Epidermal melanocyte (primary cell): ENCODE results near the gene GRID1.
"Not testable (repeated sequence)": the region's sequence is repeated elsewhere in the genome, so short reads cannot be mapped to it uniquely, and the experiment has no call there.

Experiments
- DNase-seq: peaks from one replicate; pipeline ENCODE4 v3.0.0; 2011; ENCODE audit warnings: low spot score; ENCODE audit not compliant: insufficient read length

The GRID1 gene

DNA sequence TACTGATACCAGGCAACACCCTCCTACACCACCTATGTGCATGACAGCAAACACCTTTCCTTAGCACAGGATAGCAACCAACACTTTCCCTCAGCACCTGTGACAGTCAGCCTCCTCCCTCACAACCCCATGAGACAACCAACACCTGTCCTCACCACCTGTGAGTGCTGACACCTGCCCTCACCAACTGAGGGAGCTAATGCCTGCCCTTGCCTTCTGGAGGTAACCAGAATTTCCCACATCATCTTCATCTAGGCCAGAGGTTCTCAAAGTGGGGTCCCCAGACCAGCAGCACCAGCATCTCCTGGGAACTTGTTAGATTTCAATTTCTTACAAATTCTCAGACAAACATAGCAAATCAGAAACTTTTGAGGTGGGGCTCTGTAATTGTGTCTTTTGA is 112.5 kb downstream of the GRID1 start:
- no peak for DNase-seq

- DNase-seq, result no peak
Observed at GRCh38 chr10:86253091-86254072, 113.2 kb downstream of the GRID1 start.

GRCh38 chr10:86252556-86252955 is 114.0 kb downstream of the GRID1 start:
- no peak for DNase-seq

DNA sequence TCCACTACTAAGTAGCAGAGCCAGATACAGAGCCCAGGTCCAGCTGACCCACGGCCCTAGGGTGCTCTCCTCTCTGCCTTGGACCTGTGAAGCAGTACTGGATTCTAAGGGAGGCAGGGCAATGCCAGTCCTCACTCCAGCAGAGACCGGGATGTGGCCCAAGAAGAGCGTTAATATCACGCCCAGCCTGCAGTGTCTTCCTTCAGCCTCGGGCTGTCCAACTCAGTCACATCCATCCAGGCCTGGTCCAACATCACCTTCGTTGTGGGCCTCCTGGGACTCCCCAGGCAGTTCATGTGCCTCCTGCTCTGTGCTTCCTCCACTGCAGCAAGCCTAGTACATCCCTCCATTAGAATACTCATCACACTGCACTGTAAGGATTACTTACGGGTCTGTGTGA is 114.5 kb downstream of the GRID1 start:
- DNase-seq, result no peak

- no peak for DNase-seq
Observed at GRCh38 chr10:86251426-86251825, 115.2 kb downstream of the GRID1 start.

- DNase-seq, result no peak
Observed at GRCh38 chr10:86250399-86250798, 116.2 kb downstream of the GRID1 start.

- DNase-seq, result no peak
Observed at GRCh38 chr10:86249794-86250193, 116.8 kb downstream of the GRID1 start.

- DNase-seq, result no peak
Observed at GRCh38 chr10:86248062-86248461, 118.5 kb downstream of the GRID1 start.

DNA sequence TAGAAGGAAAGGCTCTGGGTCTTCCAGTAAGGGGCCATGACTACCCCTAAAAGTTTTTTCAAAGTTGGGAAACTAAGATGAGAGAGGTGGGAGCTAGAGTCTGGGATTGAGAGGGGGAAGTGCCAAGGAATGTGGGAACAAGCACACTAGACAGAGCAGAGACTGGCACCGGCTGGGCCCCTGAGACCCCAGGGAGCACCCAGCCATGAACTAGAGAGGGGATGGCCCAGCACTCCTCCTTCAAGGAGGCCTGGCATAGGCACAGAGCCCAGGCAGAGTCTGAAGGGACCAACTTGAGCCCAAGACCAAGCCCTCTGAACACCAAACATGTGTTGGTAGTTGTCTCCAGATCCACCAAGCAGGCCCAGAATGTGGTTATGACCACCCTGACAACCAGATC is 119.0 kb downstream of the GRID1 start:
- no peak for DNase-seq

DNA sequence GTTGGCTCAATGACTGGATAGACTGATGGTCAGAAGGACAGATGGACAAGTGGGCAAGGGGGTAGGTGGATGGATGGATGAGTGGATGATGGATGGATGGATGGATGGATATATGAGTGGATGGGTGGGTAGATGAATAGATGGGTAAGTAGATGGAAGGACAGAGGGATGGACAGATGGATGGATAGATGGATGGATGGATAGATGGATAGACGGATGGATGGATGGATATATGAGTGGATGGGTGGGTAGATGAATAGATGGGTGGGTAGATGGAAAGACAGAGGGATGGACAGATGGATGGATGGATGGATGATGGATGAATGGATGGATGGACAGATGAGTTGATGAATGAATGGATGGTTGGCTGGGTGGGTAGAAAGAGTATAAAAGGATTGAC is 119.5 kb downstream of the GRID1 start:
- DNase-seq, result no peak

DNA sequence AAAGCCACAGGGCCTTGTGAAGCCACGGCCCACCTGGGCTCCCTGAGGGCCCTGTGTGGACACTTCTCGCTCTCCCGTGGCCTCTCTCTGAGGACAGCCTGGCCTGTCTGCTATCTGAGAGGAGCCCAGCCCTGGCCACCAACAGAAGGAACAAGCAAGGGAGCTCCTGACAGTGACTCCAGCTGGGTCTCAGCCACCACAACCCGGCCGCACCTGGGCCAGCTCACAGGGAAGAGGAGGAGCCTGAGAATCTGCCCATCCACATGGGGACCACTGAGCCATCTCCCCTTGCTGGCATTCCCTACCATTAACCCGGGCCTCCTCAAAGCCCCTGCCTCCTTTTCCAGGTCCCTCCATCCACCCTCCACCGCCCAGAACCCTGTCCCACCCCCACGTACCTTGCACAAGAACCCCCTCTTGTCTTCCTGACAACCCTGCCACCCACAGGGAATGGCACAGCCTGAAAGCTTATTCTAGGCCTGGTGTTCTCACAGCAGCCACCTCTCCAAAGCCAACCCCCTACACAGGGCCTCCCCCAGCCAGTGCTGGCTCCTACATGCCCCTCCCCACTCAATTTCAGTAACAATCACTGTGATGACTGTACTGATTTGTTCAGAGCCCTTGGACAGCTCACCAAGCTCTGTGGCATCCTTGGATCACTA is 120.2 kb downstream of the GRID1 start:
- DNase-seq, result no peak

DNA sequence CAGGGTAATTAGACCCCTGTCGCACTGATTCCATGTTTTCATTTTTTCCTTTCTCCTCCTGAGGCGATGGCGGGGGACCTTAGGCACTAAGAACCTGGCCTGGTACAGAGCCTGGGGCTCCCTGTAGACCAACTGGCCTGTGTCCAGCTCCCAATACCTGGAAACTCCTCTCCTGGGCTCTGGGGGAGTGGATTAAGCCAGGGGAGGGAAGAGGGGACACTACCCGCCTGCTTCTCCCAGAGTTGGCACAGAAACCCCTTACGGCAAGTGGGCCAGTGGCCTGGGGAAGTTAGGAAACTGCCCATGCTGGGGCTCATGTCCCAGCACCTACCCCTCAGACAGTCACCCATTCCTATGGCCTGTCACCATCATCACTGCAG is 121.6 kb downstream of the GRID1 start:
- DNase-seq, result no peak

DNA sequence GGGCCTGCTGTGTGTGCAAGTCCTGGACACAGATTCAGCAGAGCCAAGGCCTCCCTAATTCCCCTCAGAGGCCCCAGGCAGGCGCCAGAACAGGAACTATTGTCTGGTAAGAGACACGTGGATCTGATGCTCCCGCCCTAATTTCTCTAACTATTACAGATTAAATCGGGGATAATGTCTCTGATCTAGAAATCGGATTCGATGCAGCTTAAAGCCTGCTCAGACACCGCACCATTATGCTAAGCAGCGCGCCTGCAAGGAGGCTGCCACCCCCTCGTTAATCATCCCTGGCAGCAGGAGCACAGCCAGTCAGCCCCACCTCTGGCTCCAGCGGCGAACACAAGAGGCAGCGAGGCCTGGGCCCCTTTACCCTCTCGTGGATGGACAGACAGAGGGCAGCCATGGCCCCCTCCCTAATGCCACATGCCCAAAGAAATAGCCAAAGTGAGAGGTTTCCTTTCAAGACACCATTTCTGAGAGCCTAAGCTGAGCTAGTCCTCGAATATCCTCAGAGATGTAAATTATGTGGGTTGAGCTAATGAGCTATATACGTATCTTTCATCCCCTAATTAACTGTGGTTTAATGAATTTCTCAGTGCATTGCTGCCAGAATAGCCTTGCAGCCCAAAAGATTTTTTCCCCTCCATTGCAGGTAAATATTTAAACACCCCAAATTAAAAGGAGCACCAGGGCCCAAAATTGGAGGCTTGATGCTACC is 122.1 kb downstream of the GRID1 start:
- DNase-seq, result no peak

GRCh38 chr10:86243651-86244155 is 122.9 kb downstream of the GRID1 start:
- no peak for DNase-seq

DNA sequence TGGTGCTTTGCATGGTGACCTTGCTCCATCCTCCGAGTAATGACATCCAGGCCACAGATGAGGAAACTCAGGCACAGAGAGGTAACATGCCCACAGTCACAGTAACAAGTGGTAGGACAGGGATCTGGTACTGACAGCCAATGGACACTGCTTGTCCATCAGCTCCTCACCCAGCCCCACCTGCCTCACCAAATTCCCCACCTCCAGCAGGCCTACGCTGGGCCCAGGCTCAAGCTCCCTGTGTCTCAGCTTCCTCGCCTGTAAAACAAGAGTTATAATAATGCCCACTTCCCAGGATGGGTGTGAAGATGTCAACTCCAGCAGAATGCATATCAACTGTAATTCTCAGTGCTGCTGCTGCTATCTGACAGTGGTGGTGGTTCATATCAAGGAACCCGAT is 123.8 kb downstream of the GRID1 start:
- DNase-seq, result no peak

- DNase-seq, result not testable (repeated sequence)
Observed at GRCh38 chr10:86238089-86238488, 128.5 kb downstream of the GRID1 start.

DNA sequence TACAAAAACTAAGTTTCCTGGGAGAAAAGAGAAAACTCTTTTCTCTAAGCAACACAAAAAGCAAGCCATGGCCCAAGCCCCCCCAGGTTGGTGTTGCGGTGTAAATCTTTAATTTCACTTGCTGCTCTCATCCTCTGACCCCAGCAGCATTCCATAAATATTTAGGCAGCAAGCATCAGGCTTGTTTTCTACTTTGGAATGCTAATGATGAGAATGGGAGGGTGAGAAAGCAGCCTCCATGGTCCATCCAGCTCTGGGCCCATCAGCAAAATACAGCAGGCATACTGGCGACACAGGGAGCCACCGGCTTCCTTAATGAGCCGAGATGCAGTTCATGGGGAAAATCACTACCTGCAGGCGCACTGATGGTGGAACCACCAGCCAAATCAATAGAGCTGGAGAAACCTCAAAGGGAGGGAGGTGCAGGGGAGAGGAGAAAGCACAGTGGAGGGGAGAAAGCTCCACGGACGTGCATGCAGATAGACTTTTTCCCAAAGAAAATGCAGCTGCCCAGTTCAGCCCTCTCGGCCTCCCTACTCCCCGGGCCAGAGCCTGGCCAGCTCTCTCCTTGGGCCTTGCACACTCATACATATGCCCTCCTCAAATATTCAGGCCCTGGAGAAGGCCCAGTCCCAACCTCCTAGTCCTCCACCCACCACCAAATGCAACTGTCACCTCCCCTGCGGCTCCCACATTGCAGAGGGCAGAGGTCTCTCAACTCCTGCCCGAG is 131.9 kb downstream of the GRID1 start:
- DNase-seq, result no peak

DNA sequence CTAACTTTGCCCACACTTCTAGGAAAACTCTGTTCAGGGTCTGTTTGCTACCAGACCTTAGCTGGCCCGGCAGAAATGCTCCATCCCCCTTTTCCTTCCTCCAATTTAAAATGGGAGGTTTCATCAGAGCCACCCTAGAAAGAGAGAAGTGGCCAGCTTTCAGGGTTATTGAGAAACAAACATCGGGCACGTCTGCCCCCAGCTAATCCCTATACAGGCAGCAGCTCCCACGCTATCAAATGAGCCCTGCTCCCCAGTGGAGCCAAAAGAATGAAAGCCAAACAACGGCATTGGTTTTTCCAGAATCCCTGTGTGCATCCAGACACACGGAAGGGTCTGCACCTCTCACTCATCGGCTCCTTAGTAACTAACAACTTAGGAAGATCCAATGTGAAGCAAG is 132.5 kb downstream of the GRID1 start:
- no peak for DNase-seq

DNA sequence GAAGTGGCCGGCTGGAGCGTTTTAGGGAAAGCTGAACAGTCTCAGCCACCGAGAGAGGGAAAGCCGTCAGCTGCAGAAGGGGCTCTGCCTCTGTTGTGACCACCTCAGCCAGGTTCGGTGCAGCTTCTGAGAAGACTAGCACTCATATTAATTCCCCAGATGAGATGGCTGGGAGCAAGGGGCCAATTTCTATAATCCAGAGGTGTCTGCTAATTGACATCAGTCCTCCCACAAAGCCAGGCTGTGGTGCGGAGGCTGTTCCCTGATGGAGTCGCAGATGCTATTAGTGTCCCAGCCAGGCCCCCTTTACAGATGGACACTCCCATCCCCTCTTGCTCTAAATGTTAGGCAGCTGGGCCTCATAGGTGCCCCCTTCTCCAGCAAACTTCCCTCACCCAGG is 133.5 kb downstream of the GRID1 start:
- DNase-seq, result no peak

- DNase-seq, result no peak
Observed at GRCh38 chr10:86232644-86233043, 134.0 kb downstream of the GRID1 start.
